DMS153 treated with DMSO at 0.1 percent for 48 hours (cell line): ENCODE results near the gene BRME1.

Experiments
- DNase-seq: peaks from one replicate; lab custom pipeline; 2025; ENCODE audit not compliant: unreplicated experiment; lab: John Stamatoyannopoulos, UW

Gene BRME1

DNA sequence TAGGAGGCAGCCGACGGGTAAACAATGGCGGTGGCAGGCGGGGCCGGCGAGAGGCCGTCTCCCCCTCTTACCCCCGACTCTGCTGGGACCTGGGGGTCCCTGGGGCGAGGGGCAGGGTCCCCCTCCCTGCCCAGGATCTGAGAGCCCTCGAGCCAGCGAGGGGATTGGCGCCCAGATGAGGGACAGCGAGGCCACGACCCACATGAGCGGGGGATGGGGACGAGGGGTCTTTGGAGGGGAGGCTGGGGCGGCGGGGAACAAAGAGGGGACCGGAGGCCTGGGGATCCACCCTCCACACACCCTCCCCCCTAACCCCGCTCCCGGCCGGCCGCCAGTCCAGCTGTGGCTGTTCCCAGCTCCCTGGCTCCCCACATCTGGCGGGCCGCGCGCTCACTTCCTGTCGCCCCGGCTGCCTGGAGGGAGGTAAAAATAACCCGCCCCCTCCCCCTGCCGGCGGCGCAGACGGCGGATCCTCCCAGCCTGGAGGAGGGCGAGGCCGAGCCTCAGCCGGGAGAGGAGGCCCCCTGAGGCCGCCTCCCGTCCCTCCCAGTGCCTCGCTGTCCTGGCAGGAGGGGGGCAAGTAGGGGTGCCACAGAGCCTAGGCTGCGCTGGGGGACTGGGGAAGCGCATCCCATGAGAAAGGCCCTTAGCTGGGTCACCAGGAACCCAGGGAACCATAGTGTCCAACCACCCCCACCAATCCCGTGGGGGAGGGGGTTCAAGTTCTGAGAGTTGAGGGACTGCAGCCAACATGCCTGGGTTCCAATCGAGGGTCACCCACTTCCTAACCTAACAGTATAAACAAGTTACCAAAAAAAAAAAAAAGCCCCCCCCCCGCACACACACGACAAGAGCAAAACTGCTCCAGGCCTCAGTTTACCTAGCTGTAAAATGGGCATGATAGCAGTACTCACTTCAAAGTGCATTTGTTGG lies 58.2 kb downstream of the BRME1 start:
- peak; percentile 76 for DNase-seq

DNA sequence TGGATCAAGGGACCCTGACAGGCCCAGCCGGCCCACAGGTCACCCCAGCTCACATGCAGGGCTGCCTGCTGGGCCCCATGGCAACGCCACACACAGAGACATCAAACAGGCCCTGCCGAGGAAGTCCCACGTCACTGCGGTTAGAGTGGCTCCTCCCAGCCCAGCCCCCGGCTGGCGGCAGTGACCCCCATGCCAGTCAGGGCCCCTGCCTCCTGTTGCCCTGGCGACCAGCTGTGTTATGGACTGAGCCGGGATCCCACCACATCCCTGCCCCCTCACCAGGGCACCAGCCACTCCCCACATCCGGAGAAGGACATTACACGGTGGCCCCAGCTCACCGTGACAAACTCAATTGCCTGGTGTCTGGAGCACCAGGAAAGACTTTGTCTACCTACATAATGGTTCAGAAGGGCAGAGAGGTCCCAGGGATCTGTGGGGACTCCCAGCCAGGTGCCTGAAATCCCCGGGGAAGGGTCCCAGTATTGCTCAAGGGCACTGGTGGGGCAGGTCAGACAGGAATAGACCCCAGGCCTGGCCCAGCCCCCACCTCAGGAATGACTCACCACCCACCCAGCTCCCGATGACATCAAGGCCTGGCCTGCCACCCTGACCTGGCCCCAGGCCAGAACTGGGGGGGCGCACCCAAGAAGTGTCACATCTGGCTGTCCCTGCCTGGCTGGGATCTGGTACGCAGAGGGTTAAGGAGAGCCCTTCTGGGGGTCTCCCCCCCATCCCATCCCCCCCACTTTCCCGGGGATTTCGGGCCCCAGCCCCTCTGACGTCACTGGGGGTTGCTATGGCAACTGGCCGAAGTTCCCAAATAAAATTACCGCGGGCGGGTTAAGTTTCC lies 59.1 kb downstream of the BRME1 start:
- DNase-seq, result peak; percentile 86

DNA sequence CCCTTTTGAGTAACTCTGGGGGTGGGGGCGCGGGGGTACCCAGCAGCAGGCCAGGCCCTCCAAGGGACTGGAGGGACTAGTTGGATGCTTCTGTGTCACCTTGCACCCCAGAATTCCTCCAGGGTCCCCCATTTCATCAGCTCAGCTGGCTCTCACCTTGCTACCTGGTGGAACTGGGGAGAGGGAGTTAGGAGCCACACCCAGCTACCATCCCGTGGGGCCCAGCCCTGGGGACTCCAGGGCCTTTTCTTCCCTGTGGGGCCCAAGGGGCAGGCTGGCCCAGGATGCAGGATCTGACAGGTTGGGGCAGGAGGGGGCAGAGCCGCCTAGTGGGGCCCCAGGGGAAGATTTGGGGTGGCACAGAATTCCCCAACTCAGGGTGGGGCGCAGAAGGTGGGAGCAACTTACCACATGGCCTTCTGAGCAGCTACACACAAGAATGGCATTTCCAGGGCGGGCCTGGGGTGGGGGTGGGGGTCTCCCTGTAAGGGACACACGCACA lies 61.7 kb downstream of the BRME1 start:
- no peak for DNase-seq

DNA sequence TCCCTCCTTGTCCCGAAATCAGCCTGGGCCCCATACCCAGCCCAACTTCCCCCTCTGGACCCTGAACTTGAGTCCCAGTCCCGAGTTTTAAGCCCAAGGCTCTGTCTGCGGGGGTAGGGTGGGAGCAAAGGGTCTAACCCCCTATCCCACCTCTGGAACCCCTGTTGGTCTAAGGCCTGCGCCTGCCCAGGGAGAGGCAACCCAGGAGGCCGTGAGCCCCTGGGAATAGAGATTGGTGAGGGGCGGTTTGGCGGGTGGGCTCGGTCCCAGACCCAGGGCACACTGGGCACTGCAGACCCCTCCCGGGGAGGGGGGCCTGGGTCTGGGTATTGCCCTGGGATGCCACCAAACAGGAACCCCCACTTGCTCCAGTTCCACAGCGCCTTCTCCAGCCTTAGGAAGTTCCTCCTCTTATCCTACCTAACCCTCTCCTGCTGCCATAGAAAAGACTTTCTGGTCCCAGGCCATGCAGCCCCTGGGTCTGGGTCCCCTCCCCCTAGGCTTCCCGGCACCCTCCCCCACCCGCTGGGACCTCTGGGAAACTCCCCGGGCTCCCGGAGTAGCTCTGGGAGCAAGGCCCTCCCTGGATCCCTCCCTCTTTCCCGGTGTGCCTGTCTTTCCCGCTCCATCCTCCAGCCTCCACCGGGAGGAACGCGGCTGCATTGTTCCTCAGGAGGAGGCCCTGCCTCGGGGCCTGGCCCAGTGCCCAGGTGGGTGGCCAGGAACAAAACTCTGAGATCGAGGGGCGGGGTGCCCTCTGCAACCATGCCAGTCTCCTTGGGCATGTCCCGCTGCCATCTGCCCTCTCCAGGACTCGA lies 62.6 kb downstream of the BRME1 start:
- peak; percentile 32 for DNase-seq

DNA sequence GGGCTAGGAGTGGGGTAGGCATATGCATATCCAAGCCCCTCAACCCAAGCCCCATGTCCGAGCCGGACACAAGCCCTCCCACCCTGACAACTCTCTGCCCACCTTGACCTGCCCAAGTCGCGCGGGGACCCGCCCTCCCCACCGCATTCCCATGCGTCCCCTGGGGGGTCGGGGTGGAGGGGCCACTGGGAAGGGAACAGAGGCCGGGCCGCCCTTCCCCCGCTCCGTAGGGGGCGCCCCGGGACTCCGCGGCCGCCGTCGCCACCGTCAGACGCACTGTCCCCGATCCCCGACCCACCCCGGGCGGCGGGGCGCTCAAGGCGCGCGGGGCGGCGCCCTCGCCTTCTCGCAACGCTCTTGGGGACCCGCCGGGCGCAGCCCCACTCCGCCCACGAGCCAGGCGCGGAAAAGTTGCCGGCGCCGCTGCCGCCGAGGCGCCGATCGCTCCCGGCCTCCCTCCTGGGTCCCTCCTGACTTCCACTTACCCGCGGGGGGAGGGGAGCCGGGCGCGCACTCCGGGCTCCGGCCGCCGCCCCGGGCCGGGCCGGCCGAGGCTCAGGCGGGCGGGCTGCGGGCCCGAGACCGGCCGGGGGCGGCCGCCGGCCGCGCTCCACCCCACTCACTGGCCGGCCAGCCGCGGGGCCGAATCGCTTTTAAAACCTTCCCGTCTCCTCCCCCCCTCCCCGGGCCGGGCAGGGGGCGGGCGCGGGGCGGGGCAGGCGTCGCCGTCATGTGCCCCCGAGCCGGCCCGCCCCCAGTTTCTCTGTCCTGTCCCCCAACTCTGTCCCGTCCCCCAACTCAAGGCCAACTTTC lies 63.4 kb downstream of the BRME1 start:
- no peak for DNase-seq

DNA sequence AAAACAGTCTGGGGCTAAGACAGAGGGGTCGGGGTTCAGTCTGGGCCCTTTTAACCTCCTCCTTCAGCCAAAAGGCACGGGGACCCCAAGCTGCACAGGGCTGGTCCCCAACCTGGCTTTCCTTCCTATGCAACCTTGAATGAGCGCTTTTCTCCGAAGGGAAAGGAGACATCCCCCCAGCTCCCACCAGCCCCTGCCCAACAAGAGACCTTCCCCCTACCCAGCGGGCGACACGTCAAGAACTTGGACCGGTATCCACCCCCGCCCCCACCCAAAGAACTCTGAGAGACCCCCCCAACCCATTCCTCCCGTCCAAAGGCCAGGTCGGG lies 64.0 kb downstream of the BRME1 start:
- DNase-seq, result no peak

DNA sequence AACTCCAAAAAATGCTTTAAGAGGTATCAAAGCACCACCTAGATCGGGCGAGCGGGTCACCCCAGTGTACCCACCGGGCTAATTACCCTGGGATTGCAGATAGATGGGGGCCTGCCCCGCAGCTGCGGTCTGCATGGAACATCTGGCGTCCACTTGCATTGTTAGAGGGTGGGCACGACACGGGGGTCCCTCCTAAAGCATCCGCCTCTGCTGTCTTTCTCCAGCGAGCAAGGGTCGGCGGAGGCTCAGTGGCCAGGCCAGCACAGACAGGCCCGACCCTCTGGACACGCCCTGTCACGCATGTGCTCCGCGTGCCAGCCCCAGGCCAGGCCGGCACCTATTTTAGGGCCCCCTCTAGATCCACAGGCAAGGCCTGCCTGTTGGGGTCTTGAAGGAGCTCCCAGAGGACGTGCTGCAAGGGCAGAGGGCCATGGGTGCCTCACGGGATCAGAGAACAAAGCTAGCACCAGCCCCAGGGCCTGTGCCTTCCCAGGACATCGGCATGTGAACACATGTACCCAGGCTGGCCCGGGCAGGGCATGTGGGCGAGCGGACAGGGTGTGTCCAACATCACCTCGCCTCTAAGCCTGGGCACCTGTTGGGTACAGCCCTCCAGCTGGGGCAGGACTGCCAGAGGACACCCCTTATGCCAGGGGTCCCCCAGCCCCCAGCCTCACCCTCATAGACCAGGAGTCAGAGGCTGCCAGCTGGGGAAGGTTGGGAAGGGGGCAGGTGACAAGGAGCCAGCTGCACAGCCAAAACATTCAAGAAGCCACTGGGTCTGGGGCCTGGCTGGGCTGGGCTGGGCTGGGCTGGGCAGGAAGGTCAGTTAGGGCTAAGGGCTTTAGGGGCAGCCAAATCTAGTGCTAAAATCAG lies 64.6 kb downstream of the BRME1 start:
- no peak for DNase-seq

DNA sequence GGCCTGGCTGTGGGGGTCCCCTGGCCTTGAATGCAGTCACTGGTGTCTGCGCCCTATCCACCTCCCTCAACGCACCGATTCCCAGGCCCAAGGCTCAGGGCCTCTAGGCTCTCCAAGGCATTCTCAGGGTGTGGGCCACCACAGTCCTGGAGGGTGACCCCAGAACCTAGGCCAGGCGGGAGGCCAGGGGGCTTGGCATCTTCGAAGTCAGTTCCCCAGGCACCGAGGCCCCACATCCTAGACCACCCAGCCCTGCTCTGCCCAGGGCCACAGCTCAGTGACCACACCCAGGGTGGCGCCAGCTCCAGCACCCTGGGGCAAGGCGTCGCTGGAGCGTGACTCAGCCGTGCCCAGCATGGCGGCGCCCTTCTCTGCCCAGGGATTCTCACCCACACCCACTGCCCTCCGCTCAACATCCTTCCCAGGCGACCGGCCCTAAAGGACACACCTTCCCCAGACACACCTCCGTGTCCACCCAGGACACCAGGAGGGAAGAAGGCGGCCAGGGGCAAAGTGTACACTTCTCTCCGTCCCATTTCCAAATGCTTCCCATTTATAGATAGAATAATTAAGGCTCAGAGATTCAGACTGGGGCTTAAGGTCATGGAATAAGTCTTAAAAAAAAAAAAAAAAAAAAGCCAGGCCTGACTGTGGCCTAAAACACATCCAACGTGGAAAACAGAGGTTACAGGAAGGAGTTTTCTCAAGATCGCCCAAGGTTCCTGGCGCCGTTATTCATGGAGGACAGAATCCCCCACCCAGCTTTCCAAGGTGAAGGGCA lies 65.4 kb downstream of the BRME1 start:
- DNase-seq, result no peak

DNA sequence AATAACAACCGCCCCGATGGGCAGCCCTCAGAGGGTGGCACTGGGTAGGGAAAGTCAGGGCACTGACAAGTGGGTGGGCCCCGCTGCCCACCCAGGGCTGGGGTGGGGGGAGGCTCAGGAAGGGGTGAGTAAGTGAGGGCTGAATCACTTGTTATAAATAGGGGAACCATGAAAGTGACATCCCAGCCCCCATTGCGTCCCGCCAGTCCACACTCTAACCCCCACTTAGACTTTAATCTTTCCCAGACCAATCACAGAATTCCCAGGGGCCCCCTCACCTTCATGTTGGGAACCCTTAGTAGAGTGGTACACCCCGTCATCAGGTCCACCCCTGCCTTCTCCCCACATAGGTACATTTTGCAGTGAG lies 66.0 kb downstream of the BRME1 start:
- DNase-seq, result no peak

DNA sequence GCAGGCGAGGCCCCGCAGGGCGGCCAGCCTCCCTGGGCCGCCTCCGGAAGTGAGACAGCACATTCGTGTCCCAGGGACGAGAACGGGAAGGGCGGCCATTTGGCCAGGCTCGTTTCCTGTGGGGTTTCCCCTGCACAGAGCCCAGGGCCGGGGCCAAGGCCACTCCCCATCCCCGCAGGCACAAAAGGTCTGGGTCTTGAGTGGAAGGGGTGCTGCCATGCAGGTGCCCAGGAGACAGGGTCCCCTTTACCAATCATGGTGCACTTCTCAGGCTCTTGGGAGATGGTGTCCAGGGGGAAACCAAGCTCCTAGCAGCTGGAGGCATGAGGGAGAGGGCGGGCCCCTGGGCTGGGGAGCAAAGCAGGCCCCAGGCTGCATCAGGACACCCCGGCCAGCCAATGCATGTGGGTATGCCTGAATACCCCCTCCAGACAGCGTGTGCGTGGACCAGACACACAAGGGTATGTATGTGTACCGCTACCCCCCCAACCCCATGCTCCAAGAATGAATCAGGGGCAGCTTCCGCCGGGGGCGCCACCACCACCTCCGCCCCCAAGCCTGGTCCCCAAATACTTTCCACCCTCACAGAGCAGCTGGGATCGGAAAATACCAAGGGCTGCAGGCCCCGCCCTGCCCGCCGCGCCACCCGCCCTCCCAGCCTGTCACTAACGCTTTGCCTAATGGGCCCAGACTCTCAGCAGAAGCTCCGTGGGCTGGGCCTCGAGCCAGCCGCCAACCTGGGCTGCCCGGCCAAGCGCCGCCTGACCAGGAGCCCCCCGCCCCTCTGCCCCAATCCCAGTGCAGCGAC lies 66.6 kb downstream of the BRME1 start:
- DNase-seq, result peak; percentile 67

DNA sequence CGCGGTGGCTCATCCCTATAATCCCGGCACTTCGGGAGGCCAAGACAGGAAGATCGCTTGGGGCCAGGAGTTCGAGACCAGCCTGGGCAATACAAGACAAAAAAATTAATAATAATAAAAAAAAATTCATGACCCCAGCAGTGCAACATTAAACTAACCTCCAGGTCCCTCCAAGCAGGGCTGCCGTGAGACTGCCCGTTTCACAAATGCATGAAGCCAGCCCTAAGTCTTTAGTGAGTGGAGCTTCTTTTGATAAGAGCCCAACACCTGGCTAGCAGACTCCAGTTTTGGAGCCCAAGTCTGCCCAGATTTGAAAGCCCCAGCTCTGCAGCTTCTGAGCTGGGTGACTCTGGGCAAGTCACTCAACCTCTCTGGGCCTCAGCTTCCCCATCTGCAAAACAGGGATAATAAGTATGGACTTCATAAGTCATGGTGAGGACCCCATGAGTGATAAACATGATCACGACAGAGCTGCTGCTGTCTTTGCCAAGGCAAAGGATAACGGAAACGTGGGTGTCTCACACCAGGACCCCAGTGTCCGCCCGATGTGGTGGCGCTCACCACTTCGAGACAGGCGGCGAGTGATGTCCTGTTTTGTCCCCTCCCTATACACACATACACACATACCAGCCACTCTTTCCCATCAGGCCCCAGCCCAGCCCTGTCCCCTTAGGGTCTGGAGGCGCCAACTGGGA lies 67.3 kb downstream of the BRME1 start:
- DNase-seq, result no peak

DNA sequence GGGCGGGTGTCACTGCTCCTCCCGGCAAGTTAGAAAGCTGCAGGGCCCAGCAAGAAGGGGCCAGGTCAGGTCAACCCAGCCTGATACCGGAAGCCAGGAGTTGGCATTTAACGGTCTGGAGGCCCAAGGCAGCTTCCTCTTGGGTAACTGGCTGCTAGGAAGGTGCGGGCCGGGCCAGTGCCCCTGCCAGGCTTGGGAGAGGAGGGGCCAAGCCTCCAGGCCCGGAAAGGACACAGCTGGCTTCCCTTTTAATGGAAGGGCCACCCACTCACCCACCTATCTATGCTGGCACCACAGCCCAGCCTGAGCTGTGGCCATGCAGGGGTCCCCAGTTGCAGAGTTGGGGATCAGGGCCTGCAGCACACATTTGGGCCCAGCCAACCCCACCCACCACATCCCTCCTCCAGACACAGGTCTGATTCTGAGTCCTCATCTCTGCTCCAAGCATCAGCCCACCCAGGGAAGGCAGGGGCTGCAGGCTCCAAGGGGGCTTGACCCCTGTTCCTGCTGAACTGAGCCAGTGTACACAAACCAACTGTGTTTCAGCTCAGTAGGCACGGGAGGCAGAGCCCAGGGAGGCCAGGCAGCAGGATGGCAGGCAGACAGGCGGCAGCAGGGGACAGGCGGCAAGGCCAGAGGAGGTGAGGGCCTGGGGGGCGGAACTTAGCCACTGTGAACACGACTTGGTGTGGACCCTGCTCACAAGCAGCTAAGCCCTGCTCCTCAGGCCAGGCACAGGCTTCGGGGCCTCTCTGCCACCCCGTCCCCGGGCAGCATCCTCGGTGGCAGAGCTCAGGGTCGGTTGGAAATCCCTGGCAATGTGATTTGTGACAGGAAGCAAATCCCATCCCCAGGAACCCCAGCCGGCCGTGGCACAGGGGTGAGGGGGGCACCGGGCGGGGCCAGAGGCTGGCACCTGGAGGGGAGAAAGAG lies 69.9 kb downstream of the BRME1 start:
- DNase-seq, result no peak

DNA sequence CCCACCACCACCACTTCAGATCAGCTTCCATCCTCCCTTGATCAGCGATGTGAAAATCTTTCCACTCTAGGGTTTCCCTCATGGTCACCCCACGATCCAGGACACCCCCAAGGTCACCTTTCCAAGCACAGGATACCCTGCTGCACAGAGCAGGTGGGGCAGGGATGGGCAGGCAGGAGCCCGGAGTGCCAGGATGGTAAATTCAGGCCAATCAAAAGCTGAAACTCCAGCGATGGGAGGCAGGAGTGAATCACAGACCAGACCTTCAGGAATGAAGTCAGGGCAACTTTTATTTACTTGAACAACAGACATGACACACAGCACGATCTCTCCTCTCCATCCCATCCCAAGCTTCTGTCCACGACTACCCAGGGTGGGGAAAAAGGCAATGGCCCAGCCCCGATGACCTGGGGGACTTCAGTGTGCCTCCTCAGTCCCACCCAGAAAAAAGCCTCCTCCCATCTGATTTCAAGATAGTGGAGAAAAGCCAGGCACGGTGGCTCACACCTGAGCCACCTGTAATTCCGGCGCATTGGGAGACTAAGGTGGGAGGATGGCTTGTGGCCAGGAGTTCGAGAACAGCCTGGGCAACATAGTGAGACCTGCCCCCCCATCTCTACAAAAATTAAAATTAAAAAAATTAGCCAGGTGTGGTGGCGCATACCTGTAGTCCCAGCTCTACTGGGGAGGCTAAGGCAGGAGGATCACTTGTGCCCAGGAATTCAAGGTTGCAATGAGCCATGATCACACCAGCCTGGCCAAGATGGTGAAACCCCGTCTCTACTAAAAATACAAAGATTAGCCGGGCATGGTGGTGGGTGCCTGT lies 71.5 kb downstream of the BRME1 start:
- DNase-seq, result no peak

DNA sequence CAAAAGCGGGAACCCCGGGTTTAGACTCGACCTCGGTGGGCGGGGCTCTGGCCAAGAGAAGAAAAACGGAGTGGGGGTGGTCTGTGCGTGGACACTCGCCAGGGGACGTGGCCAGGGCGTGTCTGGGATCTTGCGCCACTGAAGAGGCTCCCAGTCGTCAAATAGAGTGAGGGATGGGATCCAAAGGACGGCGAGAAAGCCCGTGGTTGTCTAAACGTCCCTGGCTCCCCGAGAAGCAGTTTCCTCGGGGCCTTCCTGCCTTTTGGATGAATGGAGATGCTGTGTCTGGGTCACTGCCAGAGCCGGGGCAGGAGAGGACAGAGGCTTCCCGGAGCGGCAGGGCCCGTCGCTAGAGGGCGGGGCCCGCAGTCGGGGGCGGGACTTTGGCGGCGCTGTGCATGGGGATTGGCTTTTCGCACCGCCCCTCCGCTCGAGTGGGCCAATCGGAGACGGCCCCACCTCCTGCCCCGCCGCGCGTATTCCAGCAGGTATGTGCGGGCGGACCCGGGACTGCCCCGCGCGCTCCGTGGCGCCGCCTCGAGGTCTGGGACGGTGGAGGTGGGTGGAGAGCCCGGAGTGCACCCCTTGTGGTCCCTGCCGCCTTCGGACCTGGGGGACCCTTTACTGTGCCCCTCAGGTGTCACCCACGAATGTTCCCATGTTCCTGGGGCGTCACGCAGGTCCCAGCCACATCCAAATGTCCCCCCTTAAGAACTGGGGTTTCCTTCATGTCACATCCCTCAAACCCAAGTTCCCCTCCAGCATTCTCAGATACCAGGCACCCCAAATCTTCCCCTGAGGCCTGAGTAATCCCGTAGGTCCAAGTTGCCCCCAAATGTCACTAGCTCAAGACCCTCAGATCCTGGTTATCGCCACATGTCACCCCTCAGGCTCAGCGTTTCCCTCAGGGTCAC lies 72.3 kb downstream of the BRME1 start:
- DNase-seq, result peak; percentile 76
